Mesenchymal stem cell (in vitro differentiated cells and primary cell): ENCODE measurements around the gene RC3H1.

Source experiments
- DNase-seq: peaks from one replicate; pipeline ENCODE4 v3.0.0-alpha.2; 2013
- H2AFZ ChIP-seq: one replicate; pipeline ENCODE4 v1.6.1; 2013; ENCODE audit warnings: low read depth, mild to moderate bottlenecking, control low read depth, inconsistent platforms, low read length, moderate library complexity
- H2AK5ac ChIP-seq: 2 replicates; pipeline ENCODE4 v1.6.1; 2013; ENCODE audit warnings: low read length, moderate library complexity, mild to moderate bottlenecking, inconsistent platforms; ENCODE audit not compliant: severe bottlenecking
- H2BK120ac ChIP-seq: one replicate; pipeline ENCODE4 v1.6.1; 2013; ENCODE audit warnings: low read depth, mild to moderate bottlenecking, inconsistent platforms, low read length, moderate library complexity
- H2BK12ac ChIP-seq, 2 experiments: one replicate each; pipeline ENCODE4 v1.6.1; 2013; ENCODE audit warnings: inconsistent platforms in 2 of 2, low read length in 2 of 2, mild to moderate bottlenecking in 2 of 2, moderate library complexity in 2 of 2, control low read depth in 1 of 2
- H2BK15ac ChIP-seq: one replicate; pipeline ENCODE4 v1.6.1; 2013; ENCODE audit warnings: mild to moderate bottlenecking, low read depth, inconsistent platforms; ENCODE audit not compliant: poor library complexity, severe bottlenecking
- H2BK5ac ChIP-seq: 2 replicates; pipeline ENCODE4 v1.6.1; 2013; ENCODE audit warnings: low read depth, mild to moderate bottlenecking, low read length, control low read depth, inconsistent platforms; ENCODE audit not compliant: poor library complexity, severe bottlenecking
- H3K14ac ChIP-seq, 2 experiments: one replicate each; pipeline ENCODE4 v1.6.1; 2013; ENCODE audit warnings: inconsistent platforms in 2 of 2, low read length in 2 of 2, control low read depth in 1 of 2, mild to moderate bottlenecking in 1 of 2, moderate library complexity in 1 of 2
- H3K18ac ChIP-seq, 2 experiments: one replicate each; pipeline ENCODE4 v1.6.1; 2013; ENCODE audit warnings: inconsistent platforms in 2 of 2, low read length in 2 of 2, control low read depth in 1 of 2, low read depth in 1 of 2, mild to moderate bottlenecking in 1 of 2
- H3K23ac ChIP-seq, 2 experiments: one replicate each; pipeline ENCODE4 v1.6.1; 2013; ENCODE audit warnings: inconsistent platforms in 2 of 2, low read length in 2 of 2, mild to moderate bottlenecking in 2 of 2, moderate library complexity in 2 of 2, control low read depth in 1 of 2
- H3K27ac ChIP-seq: 2 replicates; pipeline ENCODE4 v1.5.1; 2013; ENCODE audit warnings: mild to moderate bottlenecking, moderate library complexity, low read length, control low read depth, inconsistent platforms; ENCODE audit not compliant: poor library complexity, severe bottlenecking
- H3K27me3 ChIP-seq, 2 experiments: 2 replicates each; pipeline versions ENCODE4 v1.6.1 to v1.7.0; 2013; ENCODE audit warnings: low read length in 2 of 2, mild to moderate bottlenecking in 2 of 2, moderate library complexity in 2 of 2, control low read depth in 1 of 2, inconsistent platforms in 1 of 2; ENCODE audit not compliant: control insufficient read depth in 1 of 2, insufficient read depth in 1 of 2
- H3K36me3 ChIP-seq, 2 experiments: 2 replicates each; pipeline versions ENCODE4 v1.6.1 to v1.7.0; 2013; ENCODE audit warnings: low read length in 2 of 2, control low read depth in 1 of 2, inconsistent platforms in 1 of 2, low read depth in 1 of 2, mild to moderate bottlenecking in 1 of 2; ENCODE audit not compliant: insufficient read depth in 2 of 2, control insufficient read depth in 1 of 2
- H3K4ac ChIP-seq, 2 experiments: one replicate each; pipeline ENCODE4 v1.6.1; 2013; ENCODE audit warnings: inconsistent platforms in 2 of 2, low read length in 2 of 2, mild to moderate bottlenecking in 2 of 2, moderate library complexity in 2 of 2, control low read depth in 1 of 2, low read depth in 1 of 2
- H3K4me1 ChIP-seq: 2 replicates; pipeline ENCODE4 v1.6.1; 2013; ENCODE audit warnings: low read depth, low read length, control low read depth; ENCODE audit not compliant: control insufficient read depth, insufficient read depth
- H3K4me2 ChIP-seq: 2 replicates; pipeline ENCODE4 v1.6.1; 2013; ENCODE audit warnings: low read length, mild to moderate bottlenecking, inconsistent platforms; ENCODE audit not compliant: poor library complexity, severe bottlenecking
- H3K4me3 ChIP-seq, 2 experiments: 2 replicates each; pipeline versions ENCODE4 v1.5.1 to v1.7.0; 2013; ENCODE audit warnings: low read length in 2 of 2, mild to moderate bottlenecking in 2 of 2, control low read depth in 1 of 2, low read depth in 1 of 2; ENCODE audit not compliant: insufficient read depth in 1 of 2
- H3K79me1 ChIP-seq: replicated peaks from 2 replicates; pipeline ENCODE4 v1.6.1; 2013; ENCODE audit warnings: mild to moderate bottlenecking, control low read depth, low read length, inconsistent platforms; ENCODE audit not compliant: poor library complexity, severe bottlenecking
- H3K9ac ChIP-seq: 2 replicates; pipeline ENCODE4 v1.7.0; 2013; ENCODE audit warnings: mild to moderate bottlenecking, low read length, moderate library complexity
- H3K9me3 ChIP-seq: 2 replicates; pipeline ENCODE4 v1.7.0; 2013; ENCODE audit warnings: mild to moderate bottlenecking, low read length; ENCODE audit not compliant: control insufficient read depth
- H4K8ac ChIP-seq: one replicate; pipeline ENCODE4 v1.6.1; 2013; ENCODE audit warnings: inconsistent platforms, mild to moderate bottlenecking, low read length, moderate library complexity
- H4K91ac ChIP-seq: one replicate; pipeline ENCODE4 v1.6.1; 2013; ENCODE audit warnings: mild to moderate bottlenecking, low read length, inconsistent platforms
- WGBS: methylation state at CpG from one replicate; pipeline ENCODE4 v1.1.7; 2013; ENCODE audit warnings: mixed read lengths; 5-methylcytosine and 5-hydroxymethylcytosine counted together

The RC3H1 gene

GRCh38 chr1:174039027-174039426, 16.9 kb upstream of the RC3H1 start:
- H3K27ac ChIP-seq, result no peak overlapping the region
- no peaks in the 10 kb centered on the region for H3K79me1 ChIP-seq
- no peaks in the 10 kb centered on the region for H3K27me3 ChIP-seq
- no peak overlapping the region for H3K4ac ChIP-seq
- H2BK15ac ChIP-seq, result no peak overlapping the region
- H3K9me3 ChIP-seq, result no peaks in the 10 kb centered on the region
- no peak overlapping the region for H4K91ac ChIP-seq
- no peak for DNase-seq
- H2AK5ac ChIP-seq, result no peak overlapping the region
- no peaks in the 10 kb centered on the region for H3K4me1 ChIP-seq
- H3K4me2 ChIP-seq, result no peak overlapping the region
- H3K18ac ChIP-seq, result no peak overlapping the region
- no peak overlapping the region for H3K9ac ChIP-seq
- no peak overlapping the region for H3K23ac ChIP-seq
- 100% methylated on average over 1 of the region's 1 CpG for WGBS
- H2BK120ac ChIP-seq, result no peak overlapping the region
- H3K4me3 ChIP-seq, result no peak overlapping the region
- no peak overlapping the region for H4K8ac ChIP-seq
- H2AFZ ChIP-seq, result no peak overlapping the region
- no peak overlapping the region for H3K14ac ChIP-seq
- no peak overlapping the region for H2BK12ac ChIP-seq
- no peak overlapping the region for H2BK5ac ChIP-seq
- no peaks in the 10 kb centered on the region for H3K36me3 ChIP-seq

DNA sequence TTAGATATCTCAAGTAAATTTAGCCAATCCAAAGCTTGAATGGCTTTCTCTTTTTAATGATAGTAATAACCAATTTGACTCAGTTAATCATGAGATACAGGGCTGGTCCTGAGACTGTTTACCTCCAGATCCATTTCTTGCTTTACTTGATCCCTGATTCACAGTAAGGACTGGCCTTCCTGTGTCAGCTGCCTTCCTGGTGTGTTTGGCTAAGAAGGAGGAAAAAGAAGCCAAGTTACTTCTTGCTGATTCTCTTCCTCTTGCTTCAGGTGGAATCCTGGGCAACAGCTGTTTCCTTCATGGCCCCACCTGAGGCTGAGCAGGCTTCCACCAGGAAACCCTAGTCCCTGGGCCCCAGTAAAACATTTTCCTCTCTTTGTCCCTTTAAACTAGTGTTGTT, 14.6 kb upstream of the RC3H1 start:
- Histone ChIP-seq H3K27ac (no peak overlapping the region), H2BK5ac (no peak overlapping the region), H3K36me3 (no peaks in the 10 kb centered on the region), H2AK5ac (no peak overlapping the region), H3K4me3 (no peak overlapping the region), H3K9me3 (no peaks in the 10 kb centered on the region), H3K4me2 (no peak overlapping the region), H3K14ac (no peak overlapping the region), H3K4me1 (no peaks in the 10 kb centered on the region), H3K4ac (no peak overlapping the region), H4K8ac (no peak overlapping the region), H2AFZ (no peak overlapping the region), H3K18ac (peak overlapping the region in 1 of 2 experiments; percentile 4), H2BK120ac (no peak overlapping the region), H3K27me3 (no peaks in the 10 kb centered on the region), H3K79me1 (no peaks in the 10 kb centered on the region), H3K9ac (no peak overlapping the region), H4K91ac (no peak overlapping the region), H2BK12ac (peak overlapping the region in 1 of 2 experiments; percentile 42), H3K23ac (no peak overlapping the region), H2BK15ac (no peak overlapping the region)
- no peak for DNase-seq

DNA sequence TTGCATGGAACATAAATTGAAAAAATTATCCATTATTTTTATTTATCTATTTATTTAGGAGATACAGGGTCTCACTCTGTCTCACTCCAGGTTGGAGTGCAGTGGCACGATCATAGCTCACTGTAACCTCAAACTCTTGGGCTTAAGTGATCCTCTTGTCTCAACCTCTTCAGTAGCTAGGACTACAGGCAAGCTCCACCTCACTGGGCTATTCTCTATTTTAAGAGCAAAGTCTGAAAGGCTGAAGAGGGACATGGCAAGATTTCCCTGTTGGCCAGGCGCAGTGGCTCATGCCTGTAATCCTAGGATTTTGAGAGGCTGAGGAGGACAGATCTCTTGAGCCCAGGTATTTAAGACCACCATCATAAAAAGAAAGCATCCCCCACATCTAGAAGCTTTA, 14.0 kb upstream of the RC3H1 start:
- H3K27ac ChIP-seq, result no peak overlapping the region
- peak overlapping the region in 1 of 2 experiments; percentile 4 for H3K18ac ChIP-seq
- no peak overlapping the region for H3K4me3 ChIP-seq
- no peaks in the 10 kb centered on the region for H3K36me3 ChIP-seq
- H3K4me1 ChIP-seq, result no peaks in the 10 kb centered on the region
- H3K79me1 ChIP-seq, result no peaks in the 10 kb centered on the region
- no peak overlapping the region for H3K14ac ChIP-seq
- no peak overlapping the region for H2BK15ac ChIP-seq
- no peak overlapping the region for H3K23ac ChIP-seq
- H4K91ac ChIP-seq, result no peak overlapping the region
- H3K9ac ChIP-seq, result no peak overlapping the region
- no peaks in the 10 kb centered on the region for H3K9me3 ChIP-seq
- no peak for DNase-seq
- H4K8ac ChIP-seq, result no peak overlapping the region
- H2AFZ ChIP-seq, result no peak overlapping the region
- no peak overlapping the region for H3K4me2 ChIP-seq
- H2BK120ac ChIP-seq, result no peak overlapping the region
- H3K27me3 ChIP-seq, result no peaks in the 10 kb centered on the region
- H2BK5ac ChIP-seq, result no peak overlapping the region
- H2BK12ac ChIP-seq, result no peak overlapping the region
- no peak overlapping the region for H2AK5ac ChIP-seq
- H3K4ac ChIP-seq, result no peak overlapping the region
- WGBS, result 100% methylated on average over 2 of the region's 2 CpGs

- H3K36me3 ChIP-seq, result no peaks in the 10 kb centered on the region
- no peak overlapping the region for H3K4me2 ChIP-seq
- H3K9me3 ChIP-seq, result no peaks in the 10 kb centered on the region
- no peak overlapping the region for H3K9ac ChIP-seq
- H3K27me3 ChIP-seq, result no peaks in the 10 kb centered on the region
- no peak overlapping the region for H2BK120ac ChIP-seq
- H3K4ac ChIP-seq, result no peak overlapping the region
- H3K23ac ChIP-seq, result no peak overlapping the region
- H3K4me3 ChIP-seq, result no peak overlapping the region
- no peak overlapping the region for H2BK5ac ChIP-seq
- no peak overlapping the region for H2AFZ ChIP-seq
- H3K18ac ChIP-seq, result no peak overlapping the region
- H4K91ac ChIP-seq, result no peak overlapping the region
- WGBS, result no CpG with 5 or more reads among the region's 1 CpG
- H4K8ac ChIP-seq, result no peak overlapping the region
- H2AK5ac ChIP-seq, result no peak overlapping the region
- H2BK15ac ChIP-seq, result no peak overlapping the region
- no peak overlapping the region for H3K27ac ChIP-seq
- H2BK12ac ChIP-seq, result no peak overlapping the region
- H3K4me1 ChIP-seq, result no peaks in the 10 kb centered on the region
- H3K79me1 ChIP-seq, result no peaks in the 10 kb centered on the region
- peak; percentile 87 for DNase-seq
- no peak overlapping the region for H3K14ac ChIP-seq
Observed at GRCh38 chr1:174032671-174033222, 10.6 kb upstream of the RC3H1 start.
